Lower lobe of right lung (tissue), 2 donors: Measurements from ENCODE around the gene MRPS24. TPM values are rescaled to one million over a fixed set of nuclear protein-coding genes. Genes with fewer than 3 reads are reported as not detected.
"Not testable (repeated sequence)": the region's sequence is repeated elsewhere in the genome, so short reads cannot be mapped to it uniquely, and the experiment has no call there.

Source experiments
- ATAC-seq, 2 donors: fragments of 200-7000 bp; cut with Tn5 transposase; one replicate each; pipeline ENCODE4 v1.9.1; 2020 to 2022; ENCODE audit warnings: mild to moderate bottlenecking in 2 of 2, moderate library complexity in 2 of 2
- DNase-seq: peaks from one replicate; pipeline ENCODE4 v3.0.0-alpha.2; 2020
- H3K27ac ChIP-seq: fragments of 200-600 bp; one replicate; pipeline ENCODE4 v1.8.0; 2022
- H3K27me3 ChIP-seq: fragments of 200-600 bp; one replicate; pipeline ENCODE4 v1.8.0; 2022; ENCODE audit warnings: low read depth
- H3K36me3 ChIP-seq: fragments of 200-600 bp; one replicate; pipeline ENCODE4 v1.8.0; 2022; ENCODE audit warnings: mild to moderate bottlenecking
- H3K4me1 ChIP-seq: fragments of 200-600 bp; one replicate; pipeline ENCODE4 v1.8.0; 2022
- H3K4me3 ChIP-seq: fragments of 200-600 bp; one replicate; pipeline ENCODE4 v1.8.0; 2022; ENCODE audit warnings: mild to moderate bottlenecking
- H3K9me3 ChIP-seq: fragments of 200-600 bp; one replicate; pipeline ENCODE4 v1.8.0; 2022
- CTCF ChIP-seq: fragments of 200-600 bp; IDR thresholded peaks from one replicate; pipeline ENCODE4 v1.8.0; 2022; ENCODE audit warnings: antibody characterized with exemption, mild to moderate bottlenecking
- intact Hi-C: fragments of 100-400 bp; cut with DNase I; formaldehyde crosslinking; loops from one replicate; pipeline ENCODE4 v1.11.0; 2022
- total RNA-seq: library from RNA; stranded (reverse); fragmentation: NEBNext Ultra II Directional; extraction: Animal tissue kit (Norgen Biotek cat#: 25700); gene quantifications from one replicate; pipeline ENCODE4 v1.2.1, GENCODE V29; 2021
- donor health status: DM: no; HTN: yes; CAD: no; lungs with severe emphysema.

Gene MRPS24
- total RNA-seq, 1 donor from 2014 or later, result 58.2 TPM

- Histone ChIP-seq H3K4me3 (peak overlapping the region; percentile 78), H3K9me3 (no peaks in the 10 kb centered on the region), H3K4me1 (peaks cover 28% of the 10 kb centered on the region), H3K27me3 (no peaks in the 10 kb centered on the region), H3K27ac (peak overlapping the region; percentile 84), H3K36me3 (no peaks in the 10 kb centered on the region)
- DNase-seq (no peak), ATAC-seq (peak; percentile 54 to 61)
- intact Hi-C loops, result no loop called here
- TF ChIP-seq CTCF, result no peak
Measured at GRCh38 chr7:43905209-43905946, 36.1 kb upstream of the MRPS24 start.

GRCh38 chr7:43904533-43905208 is 35.4 kb upstream of the MRPS24 start:
- no peak for ATAC-seq

GRCh38 chr7:43902542-43903054 is 33.3 kb upstream of the MRPS24 start:
- no peak for TF ChIP-seq CTCF
- ATAC-seq, result no peak
- H3K9me3 ChIP-seq, result no peaks in the 10 kb centered on the region

More at GRCh38 chr7:43904533-43905208, 35.4 kb upstream of the MRPS24 start:
- Histone ChIP-seq H3K9me3 (no peaks in the 10 kb centered on the region), H3K27ac (peak overlapping the region; percentile 84), H3K4me1 (peaks cover 28% of the 10 kb centered on the region), H3K4me3 (peak overlapping the region; percentile 78), H3K27me3 (no peaks in the 10 kb centered on the region), H3K36me3 (no peaks in the 10 kb centered on the region)
- intact Hi-C loops, result no loop called here
- no peak for DNase-seq
- TF ChIP-seq CTCF, result no peak

GRCh38 chr7:43898571-43898970 is 29.3 kb upstream of the MRPS24 start:
- ATAC-seq, DNase-seq, H3K27ac ChIP-seq, intact Hi-C loops, H3K4me1 ChIP-seq, H3K27me3 ChIP-seq, H3K36me3 ChIP-seq, H3K4me3 ChIP-seq, H3K9me3 ChIP-seq: not testable (repeated sequence)

More at GRCh38 chr7:43902542-43903054, 33.3 kb upstream of the MRPS24 start:
- no peaks in the 10 kb centered on the region for H3K36me3 ChIP-seq
- no peak for DNase-seq
- no peak overlapping the region for H3K27ac ChIP-seq
- peaks cover 28% of the 10 kb centered on the region for H3K4me1 ChIP-seq
- H3K27me3 ChIP-seq, result no peaks in the 10 kb centered on the region
- intact Hi-C loops, result no loop called here
- no peak overlapping the region for H3K4me3 ChIP-seq

- Histone ChIP-seq H3K9me3 (no peaks in the 10 kb centered on the region), H3K27me3 (no peaks in the 10 kb centered on the region), H3K4me3 (no peak overlapping the region), H3K27ac (no peak overlapping the region), H3K4me1 (peaks cover 10% of the 10 kb centered on the region), H3K36me3 (no peaks in the 10 kb centered on the region)
- no peak for ATAC-seq
- TF ChIP-seq CTCF, result no peak
- intact Hi-C loops, result no loop called here
- DNase-seq, result no peak
Measured at GRCh38 chr7:43895847-43896415, 26.6 kb upstream of the MRPS24 start.
